ENCODE results near the gene CNIH3. TPM values are rescaled to one million over a fixed set of nuclear protein-coding genes. Genes with fewer than 3 reads are reported as not detected.

Gene CNIH3
- total and polyA plus RNA-seq, 2 donors (not counting 1 experiment from before 2014, with no cell fraction given): 0.72 to 1.8 TPM

DNA sequence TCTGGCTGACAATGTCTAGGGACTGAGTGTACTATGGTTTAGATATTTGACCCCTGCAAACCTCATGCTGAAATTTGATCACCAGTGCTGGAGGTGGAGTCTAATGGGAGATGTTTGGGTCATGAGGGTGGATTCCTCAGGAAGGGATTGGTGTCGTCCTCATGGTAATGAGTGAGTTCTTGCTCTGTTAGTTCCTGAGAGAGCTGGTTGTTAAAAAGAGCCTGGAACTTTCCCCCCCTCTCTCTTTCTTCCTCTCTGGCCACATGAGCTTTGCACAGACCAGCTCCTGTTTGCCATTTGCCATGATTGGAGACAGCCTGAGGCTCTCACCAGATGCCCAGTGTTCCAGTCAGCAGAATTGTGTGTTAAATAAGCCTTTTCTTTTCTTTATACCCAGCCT lies 36.6 kb upstream of the CNIH3 start:
- Histone ChIP-seq H3K9me3 (ENCODE audit: control extremely low read depth in 1 of 3, control insufficient read depth in 2 of 3, insufficient read depth in 1 of 3, low read length in 2 of 3) (peaks cover 0 to 1% (median 0%) of the 10 kb centered on the region in 3 donors), H3K36me3 (replicated peaks in 1 of 2; ENCODE audit: control extremely low read depth in 1 of 2, control insufficient read depth in 1 of 2, extremely low read depth in 1 of 2, insufficient read depth in 2 of 2, low read length in 1 of 2) (no peaks in the 10 kb centered on the region), H3K79me2 (ENCODE audit: control insufficient read depth, insufficient read depth, low read length) (no peaks in the 10 kb centered on the region), H3K27ac (ENCODE audit: low read length in 2 of 2) (no peak overlapping the region), H3K9ac (ENCODE audit: low read length) (no peak overlapping the region), H3K4me3 (ENCODE audit: control extremely low read depth in 1 of 5, extremely low read depth in 1 of 5, insufficient read depth in 1 of 5, low read depth in 2 of 5, low read length in 4 of 5) (no peak overlapping the region), H3K4me1 (ENCODE audit: control insufficient read depth in 2 of 2, insufficient read depth in 2 of 2, low read length in 2 of 2) (no peaks in the 10 kb centered on the region), H3K27me3 (replicated peaks in 1 of 4; ENCODE audit: control extremely low read depth in 1 of 4, control insufficient read depth in 3 of 4, insufficient read depth in 4 of 4, low read length in 3 of 4) (no peaks in the 10 kb centered on the region), H3K4me2 (replicated peaks; ENCODE audit: low read depth, low read length, poor library complexity, severe bottlenecking) (no peak overlapping the region), H2AFZ (ENCODE audit: insufficient read depth, low read depth, low read length, poor library complexity, severe bottlenecking) (no peak overlapping the region), H4K20me1 (ENCODE audit: control insufficient read depth, insufficient read depth, low read length, poor library complexity, severe bottlenecking) (no peaks in the 10 kb centered on the region)
- intact Hi-C loops (cut with micrococcal nuclease): no loop called here
- ChIA-PET POLR2A (no interaction called here), CTCF (no interaction called here)
- no peaks in the 10 kb centered on the region for H3K4me1 Mint-ChIP-seq
- peaks cover 8% of the 10 kb centered on the region for H3K9me3 Mint-ChIP-seq (ENCODE audit: insufficient read depth)
- TF ChIP-seq, protein P1, sequence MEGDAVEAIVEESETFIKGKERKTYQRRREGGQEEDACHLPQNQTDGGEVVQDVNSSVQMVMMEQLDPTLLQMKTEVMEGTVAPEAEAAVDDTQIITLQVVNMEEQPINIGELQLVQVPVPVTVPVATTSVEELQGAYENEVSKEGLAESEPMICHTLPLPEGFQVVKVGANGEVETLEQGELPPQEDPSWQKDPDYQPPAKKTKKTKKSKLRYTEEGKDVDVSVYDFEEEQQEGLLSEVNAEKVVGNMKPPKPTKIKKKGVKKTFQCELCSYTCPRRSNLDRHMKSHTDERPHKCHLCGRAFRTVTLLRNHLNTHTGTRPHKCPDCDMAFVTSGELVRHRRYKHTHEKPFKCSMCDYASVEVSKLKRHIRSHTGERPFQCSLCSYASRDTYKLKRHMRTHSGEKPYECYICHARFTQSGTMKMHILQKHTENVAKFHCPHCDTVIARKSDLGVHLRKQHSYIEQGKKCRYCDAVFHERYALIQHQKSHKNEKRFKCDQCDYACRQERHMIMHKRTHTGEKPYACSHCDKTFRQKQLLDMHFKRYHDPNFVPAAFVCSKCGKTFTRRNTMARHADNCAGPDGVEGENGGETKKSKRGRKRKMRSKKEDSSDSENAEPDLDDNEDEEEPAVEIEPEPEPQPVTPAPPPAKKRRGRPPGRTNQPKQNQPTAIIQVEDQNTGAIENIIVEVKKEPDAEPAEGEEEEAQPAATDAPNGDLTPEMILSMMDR (IDR thresholded peaks at IDR 0.05): no peak
- TF ChIP-seq EZH2 (IDR thresholded peaks at IDR 0.05; ENCODE audit: borderline replicate concordance, insufficient read depth, low read depth, low read length, poor library complexity, severe bottlenecking): no peak
- ATAC-seq (ENCODE audit: low read depth) (no peak), DNase-seq (no peak)
- no peak overlapping the region for H3K4me3 Mint-ChIP-seq
- WGBS (ENCODE audit: insufficient coverage): no CpG with 5 or more reads among the region's 1 CpG
- H3K27me3 Mint-ChIP-seq: peaks cover 20% of the 10 kb centered on the region
- no peak overlapping the region for H3K27ac Mint-ChIP-seq

- H3K4me1 Mint-ChIP-seq: no peaks in the 10 kb centered on the region
- H3K4me2 ChIP-seq (replicated peaks; ENCODE audit: low read depth, low read length, poor library complexity, severe bottlenecking): no peak overlapping the region
- no peak overlapping the region for H3K27ac ChIP-seq (ENCODE audit: low read length in 2 of 2)
- no peak for ATAC-seq (ENCODE audit: low read depth)
- 80% methylated on average over 1 of the region's 3 CpGs for WGBS (ENCODE audit: insufficient coverage)
- peaks cover 8% of the 10 kb centered on the region for H3K9me3 Mint-ChIP-seq (ENCODE audit: insufficient read depth)
- POLR2A ChIA-PET: no interaction called here
- intact Hi-C loops (cut with micrococcal nuclease): no loop called here
- H3K4me1 ChIP-seq (ENCODE audit: control insufficient read depth in 2 of 2, insufficient read depth in 2 of 2, low read length in 2 of 2): no peaks in the 10 kb centered on the region
- H3K4me3 ChIP-seq (ENCODE audit: control extremely low read depth in 1 of 5, extremely low read depth in 1 of 5, insufficient read depth in 1 of 5, low read depth in 2 of 5, low read length in 4 of 5): no peak overlapping the region
- peaks cover 22% of the 10 kb centered on the region for H3K27me3 Mint-ChIP-seq
- no peak overlapping the region for H3K4me3 Mint-ChIP-seq
- H3K27me3 ChIP-seq (replicated peaks in 1 of 4; ENCODE audit: control extremely low read depth in 1 of 4, control insufficient read depth in 3 of 4, insufficient read depth in 4 of 4, low read length in 3 of 4): no peaks in the 10 kb centered on the region
- H3K9ac ChIP-seq (ENCODE audit: low read length): no peak overlapping the region
- H3K27ac Mint-ChIP-seq: no peak overlapping the region
- H2AFZ ChIP-seq (ENCODE audit: insufficient read depth, low read depth, low read length, poor library complexity, severe bottlenecking): no peak overlapping the region
- no peaks in the 10 kb centered on the region for H4K20me1 ChIP-seq (ENCODE audit: control insufficient read depth, insufficient read depth, low read length, poor library complexity, severe bottlenecking)
- no peaks in the 10 kb centered on the region for H3K79me2 ChIP-seq (ENCODE audit: control insufficient read depth, insufficient read depth, low read length)
- peaks cover 0 to 1% (median 0%) of the 10 kb centered on the region in 3 donors for H3K9me3 ChIP-seq (ENCODE audit: control extremely low read depth in 1 of 3, control insufficient read depth in 2 of 3, insufficient read depth in 1 of 3, low read length in 2 of 3)
- no peaks in the 10 kb centered on the region for H3K36me3 ChIP-seq (replicated peaks in 1 of 2; ENCODE audit: control extremely low read depth in 1 of 2, control insufficient read depth in 1 of 2, extremely low read depth in 1 of 2, insufficient read depth in 2 of 2, low read length in 1 of 2)
- DNase-seq: no peak
- no peak for TF ChIP-seq EZH2 (IDR thresholded peaks at IDR 0.05; ENCODE audit: borderline replicate concordance, insufficient read depth, low read depth, low read length, poor library complexity, severe bottlenecking)
- TF ChIP-seq, protein P1 (IDR thresholded peaks at IDR 0.05): no peak
- CTCF ChIA-PET: no interaction called here
Observed at GRCh38 chr1:224580006-224580405, 36.1 kb upstream of the CNIH3 start.

All from B cell (primary cell).